ENCODE measurements around the gene SHISA6.

- TF ChIP-seq, protein P1, sequence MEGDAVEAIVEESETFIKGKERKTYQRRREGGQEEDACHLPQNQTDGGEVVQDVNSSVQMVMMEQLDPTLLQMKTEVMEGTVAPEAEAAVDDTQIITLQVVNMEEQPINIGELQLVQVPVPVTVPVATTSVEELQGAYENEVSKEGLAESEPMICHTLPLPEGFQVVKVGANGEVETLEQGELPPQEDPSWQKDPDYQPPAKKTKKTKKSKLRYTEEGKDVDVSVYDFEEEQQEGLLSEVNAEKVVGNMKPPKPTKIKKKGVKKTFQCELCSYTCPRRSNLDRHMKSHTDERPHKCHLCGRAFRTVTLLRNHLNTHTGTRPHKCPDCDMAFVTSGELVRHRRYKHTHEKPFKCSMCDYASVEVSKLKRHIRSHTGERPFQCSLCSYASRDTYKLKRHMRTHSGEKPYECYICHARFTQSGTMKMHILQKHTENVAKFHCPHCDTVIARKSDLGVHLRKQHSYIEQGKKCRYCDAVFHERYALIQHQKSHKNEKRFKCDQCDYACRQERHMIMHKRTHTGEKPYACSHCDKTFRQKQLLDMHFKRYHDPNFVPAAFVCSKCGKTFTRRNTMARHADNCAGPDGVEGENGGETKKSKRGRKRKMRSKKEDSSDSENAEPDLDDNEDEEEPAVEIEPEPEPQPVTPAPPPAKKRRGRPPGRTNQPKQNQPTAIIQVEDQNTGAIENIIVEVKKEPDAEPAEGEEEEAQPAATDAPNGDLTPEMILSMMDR (IDR thresholded peaks at IDR 0.05), result no peak
- TF ChIP-seq POLR2A (IDR thresholded peaks at IDR 0.05), result no peak
Measured at GRCh38 chr17:11565591-11565990, 324.6 kb downstream of the SHISA6 start.

Data from heart left ventricle (tissue), 13 donors.